ENCODE results near the gene TMEM236.

GRCh38 chr10:17710181-17710580, 41.8 kb upstream of the TMEM236 start:
- TF ChIP-seq CTCF (IDR thresholded peaks at IDR 0.05; ENCODE audit: low read depth, low read length) = no peak
- no peak for TF ChIP-seq POLR2A (IDR thresholded peaks at IDR 0.05; ENCODE audit: extremely low read depth, insufficient read length)
- no peak for TF ChIP-seq MAX (IDR thresholded peaks at IDR 0.05; ENCODE audit: low read depth, low read length)

Measured in NB4 (cell line).